Stimulated activated CD8-positive, alpha-beta memory T cell treated with anti-CD3 and anti-CD28 coated beads, Interleukin-7, amount 100 ng/mL, for 24 hours (primary cell): ENCODE measurements around the gene NTHL1.
A peak's percentile ranks its signal among the peaks of the same experiment; 100 is the strongest.

Experiments used
- DNase-seq: peaks from one replicate; pipeline ENCODE4 v3.0.0-alpha.2; 2020; ENCODE audit warnings: low read depth

The NTHL1 gene

DNA sequence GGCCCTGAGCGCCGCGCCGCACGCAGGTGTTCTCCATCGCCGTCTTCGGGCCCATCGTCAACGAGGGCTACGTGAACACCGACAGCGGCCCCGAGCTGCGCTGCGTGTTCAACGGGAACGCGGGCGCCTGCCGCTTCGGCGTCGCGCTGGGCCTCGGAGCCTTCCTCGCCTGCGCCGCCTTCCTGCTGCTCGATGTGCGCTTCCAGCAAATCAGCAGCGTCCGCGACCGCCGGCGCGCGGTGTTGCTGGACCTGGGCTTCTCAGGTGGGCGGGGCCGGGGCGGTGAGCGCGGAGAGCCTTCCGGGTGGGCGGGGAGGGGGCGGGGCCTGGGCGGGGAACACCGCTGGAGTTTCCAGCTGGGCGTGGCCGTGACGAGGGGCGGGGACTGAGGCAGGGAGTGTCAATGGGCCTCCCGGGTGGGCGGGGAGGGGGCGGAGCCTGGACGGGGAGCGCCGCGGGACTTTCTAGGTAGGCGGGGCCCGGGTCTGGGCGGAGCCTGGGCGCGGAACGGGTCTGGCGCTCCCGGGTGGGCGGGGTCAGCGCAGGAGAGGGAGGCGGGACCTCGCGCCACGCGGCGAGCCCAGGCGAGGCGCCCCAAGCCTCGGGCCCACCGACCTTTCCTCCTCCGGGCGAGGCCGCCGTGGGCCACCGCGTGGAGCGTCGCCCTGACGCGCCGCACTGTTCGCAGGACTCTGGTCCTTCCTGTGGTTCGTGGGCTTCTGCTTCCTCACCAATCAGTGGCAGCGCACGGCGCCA is 55.5 kb downstream of the NTHL1 start:
- DNase-seq, result peak; percentile 93

- DNase-seq, result no peak
Observed at GRCh38 chr16:1991588-1991947, 56.1 kb downstream of the NTHL1 start.

GRCh38 chr16:1991135-1991551 is 56.5 kb downstream of the NTHL1 start:
- DNase-seq, result no peak

DNA sequence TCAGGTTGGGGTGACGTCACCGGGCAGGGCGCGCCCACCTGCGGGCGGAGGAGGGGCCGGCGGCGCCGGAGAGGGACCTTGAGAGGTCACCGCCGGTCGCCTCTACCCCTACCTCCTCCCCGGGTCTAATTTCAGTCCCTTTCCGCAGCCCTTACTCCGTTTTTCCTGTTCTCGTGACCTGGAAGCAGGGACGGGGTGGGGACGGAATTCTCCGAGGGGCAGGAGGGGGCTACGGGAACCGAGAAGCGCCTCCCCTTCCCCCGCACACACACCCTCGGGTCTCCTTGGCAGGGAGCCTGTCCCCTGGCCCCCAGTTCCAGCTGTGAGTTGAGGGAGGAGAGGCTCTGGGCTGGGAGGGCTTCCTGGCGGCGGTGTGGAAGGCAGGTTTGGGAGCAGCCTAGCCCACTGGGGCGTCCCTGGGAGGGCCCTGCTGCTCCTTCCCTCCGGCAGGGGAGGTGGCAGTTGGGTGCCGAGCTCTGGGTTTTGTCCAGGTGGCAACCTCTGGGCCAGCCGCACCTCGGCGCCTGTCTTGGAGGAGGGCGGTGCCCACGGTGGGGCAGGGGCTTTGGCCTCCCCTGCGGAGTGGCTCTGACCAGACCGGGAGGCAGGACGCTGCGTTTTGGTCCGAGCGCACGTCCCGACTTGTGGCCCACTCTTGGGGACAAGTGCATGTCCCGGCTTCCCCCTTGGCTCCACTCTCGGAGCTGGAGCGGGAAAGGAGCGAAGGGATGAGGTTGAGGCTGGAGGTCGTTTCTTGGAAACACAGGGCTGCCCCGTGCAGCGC is 57.1 kb downstream of the NTHL1 start:
- DNase-seq, result no peak

DNA sequence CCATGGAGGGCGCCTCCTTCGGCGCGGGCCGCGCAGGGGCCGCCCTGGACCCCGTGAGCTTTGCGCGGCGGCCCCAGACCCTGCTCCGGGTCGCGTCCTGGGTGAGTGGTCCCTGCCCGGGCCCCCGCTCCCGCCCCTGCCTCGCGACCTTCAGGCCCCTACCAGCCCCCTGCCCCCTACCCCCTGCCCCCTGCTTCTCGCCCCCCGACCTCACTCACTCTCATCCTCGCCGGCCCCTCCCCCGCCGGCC is 57.6 kb downstream of the NTHL1 start:
- no peak for DNase-seq
